H1 (cell line): ENCODE results near the gene MPEG1. TPM values are rescaled to one million over a fixed set of nuclear protein-coding genes. Genes with fewer than 3 reads are reported as not detected.

Experiments
- CTCF ChIA-PET: fragments of 300-600 bp; sonication (Branson Sonifier 250); formaldehyde crosslinking; loops from one replicate; lab custom pipeline; 2021; ENCODE audit not compliant: partially characterized antibody; lab: Charles Lee
- POLR2A ChIA-PET: fragments of 300-600 bp; sonication (Branson Sonifier 250); formaldehyde crosslinking; loops from one replicate; lab custom pipeline; 2021; ENCODE audit warnings: inconsistent platforms; ENCODE audit not compliant: partially characterized antibody; lab: Charles Lee
- DNase-seq, 2 experiments: peaks; one replicate each; pipeline versions ENCODE4 v3.0.0 to v3.0.0-alpha.2; 2010 to 2022; ENCODE audit warnings: low spot score in 2 of 2, low read depth in 1 of 2, mixed read lengths in 1 of 2
- FAIRE-seq: peaks from 2 replicates; lab custom pipeline; 2011; peaks lifted over from hg19 to GRCh38; lab: Jason Lieb, UNC
- H2AFZ ChIP-seq: 2 replicates; pipeline ENCODE4 v1.8.1; 2012; ENCODE audit warnings: low read length, inconsistent platforms
- H2AK5ac ChIP-seq: 2 replicates; pipeline ENCODE4 v1.6.1; 2013; ENCODE audit warnings: low read depth, low read length
- H2BK120ac ChIP-seq: replicated peaks from 2 replicates; pipeline ENCODE3; 2013; ENCODE audit warnings: low read depth, low read length, inconsistent platforms
- H2BK12ac ChIP-seq: 2 replicates; pipeline ENCODE4 v1.6.1; 2013; ENCODE audit warnings: low read depth, low read length
- H2BK15ac ChIP-seq: 2 replicates; pipeline ENCODE4 v1.6.1; 2013; ENCODE audit warnings: low read length
- H2BK20ac ChIP-seq: 2 replicates; pipeline ENCODE4 v1.6.1; 2013; ENCODE audit warnings: low read length
- H2BK5ac ChIP-seq: 2 replicates; pipeline ENCODE4 v1.6.1; 2013; ENCODE audit warnings: low read depth, low read length
- H3K14ac ChIP-seq: 2 replicates; pipeline ENCODE4 v1.6.1; 2013; ENCODE audit warnings: inconsistent platforms; ENCODE audit not compliant: insufficient read length
- H3K18ac ChIP-seq: 2 replicates; pipeline ENCODE4 v1.6.1; 2013; ENCODE audit warnings: low read length; ENCODE audit errors: extremely low read depth
- H3K23ac ChIP-seq: 2 replicates; pipeline ENCODE4 v1.6.1; 2013; ENCODE audit warnings: inconsistent platforms; ENCODE audit not compliant: insufficient read length
- H3K23me2 ChIP-seq: 2 replicates; pipeline ENCODE4 v1.6.1; 2013; ENCODE audit warnings: low read depth, low read length
- H3K27ac ChIP-seq: 2 replicates; pipeline ENCODE4 v1.6.1; 2011; ENCODE audit warnings: low read depth, low read length, inconsistent platforms
- H3K27me3 ChIP-seq, 4 experiments: replicated peaks in 1 of 4; 1 replicate in 1 of 4; 2 replicates in 3 of 4; pipeline versions ENCODE4 v1.6.1 to v1.8.1; 2011 to 2013; ENCODE audit warnings: low read length in 3 of 4, mild to moderate bottlenecking in 3 of 4, inconsistent platforms in 2 of 4, mixed read lengths in 2 of 4, moderate library complexity in 1 of 4; ENCODE audit not compliant: control insufficient read depth in 3 of 4, insufficient read depth in 3 of 4; ENCODE audit errors: extremely low read depth in 1 of 4
- H3K36me3 ChIP-seq, 4 experiments: 2 replicates each; pipeline versions ENCODE4 v1.6.1 to v1.8.1; 2011 to 2013; ENCODE audit warnings: mild to moderate bottlenecking in 4 of 4, low read length in 3 of 4, moderate library complexity in 2 of 4, control low read depth in 1 of 4, inconsistent platforms in 1 of 4; ENCODE audit not compliant: insufficient read depth in 4 of 4, control insufficient read depth in 2 of 4
- H3K4ac ChIP-seq: replicated peaks from 2 replicates; pipeline ENCODE3; 2013; ENCODE audit warnings: low read length, low read depth, mixed read lengths, inconsistent platforms; ENCODE audit not compliant: insufficient read length
- H3K4me1 ChIP-seq, 4 experiments: replicated peaks in 1 of 4; 1 replicate in 1 of 4; 2 replicates in 3 of 4; pipeline versions ENCODE4 v1.6.1 to v1.8.1; 2011 to 2013; ENCODE audit warnings: low read length in 3 of 4, inconsistent platforms in 2 of 4, mixed read lengths in 1 of 4; ENCODE audit not compliant: insufficient read depth in 4 of 4, control insufficient read depth in 3 of 4
- H3K4me2 ChIP-seq, 2 experiments: 2 replicates each; pipeline versions ENCODE4 v1.6.1 to v1.8.1; 2011 to 2013; ENCODE audit warnings: low read depth in 2 of 2, low read length in 2 of 2, control low read depth in 1 of 2, inconsistent platforms in 1 of 2, mild to moderate bottlenecking in 1 of 2; ENCODE audit not compliant: insufficient read depth in 1 of 2
- H3K4me3 ChIP-seq, 4 experiments: fragments of 200-600, 300-600 bp in 1 of 4; sonication (generic), shearing (Covaris generic), sonication (Bioruptor Twin) in 1 of 4; 2 replicates each; pipeline versions ENCODE4 v1.5.1 to v1.8.1; 2011 to 2016; ENCODE audit warnings: low read length in 4 of 4, low read depth in 3 of 4, control low read depth in 2 of 4, inconsistent platforms in 2 of 4, mild to moderate bottlenecking in 2 of 4, mixed read lengths in 1 of 4, moderate library complexity in 1 of 4; ENCODE audit not compliant: insufficient read depth in 2 of 4; ENCODE audit errors: extremely low read depth in 1 of 4
- H3K56ac ChIP-seq: replicated peaks from 2 replicates; pipeline ENCODE3; 2013; ENCODE audit warnings: low read depth, mild to moderate bottlenecking, mixed read lengths, low read length, inconsistent platforms; ENCODE audit not compliant: insufficient read length
- H3K79me1 ChIP-seq: 2 replicates; pipeline ENCODE4 v1.6.1; 2013; ENCODE audit warnings: low read depth, low read length, control low read depth
- H3K79me2 ChIP-seq, 2 experiments: 2 replicates each; pipeline versions ENCODE4 v1.6.1 to v1.8.1; 2012 to 2013; ENCODE audit warnings: low read length in 2 of 2, mild to moderate bottlenecking in 2 of 2, inconsistent platforms in 1 of 2; ENCODE audit not compliant: insufficient read depth in 2 of 2, control insufficient read depth in 1 of 2
- H3K9ac ChIP-seq, 4 experiments: replicated peaks in 1 of 4; 1 replicate in 1 of 4; 2 replicates in 3 of 4; pipeline versions ENCODE4 v1.6.1 to v1.8.1; 2011 to 2013; ENCODE audit warnings: low read depth in 3 of 4, low read length in 3 of 4, control low read depth in 2 of 4, mild to moderate bottlenecking in 2 of 4, moderate library complexity in 2 of 4, inconsistent platforms in 1 of 4; ENCODE audit errors: extremely low read depth in 1 of 4
- H3K9me3 ChIP-seq, 2 experiments: 2 replicates each; pipeline versions ENCODE4 v1.6.1 to v1.8.1; 2012 to 2013; ENCODE audit warnings: mild to moderate bottlenecking in 2 of 2, moderate library complexity in 2 of 2, control low read depth in 1 of 2, inconsistent platforms in 1 of 2, low read depth in 1 of 2, low read length in 1 of 2, mixed read lengths in 1 of 2; ENCODE audit not compliant: insufficient read depth in 2 of 2
- H4K20me1 ChIP-seq, 2 experiments: replicated peaks in 1 of 2; 2 replicates each; pipeline versions ENCODE3 to v1.8.1; 2011 to 2013; ENCODE audit warnings: inconsistent platforms in 2 of 2, low read length in 2 of 2, mild to moderate bottlenecking in 1 of 2; ENCODE audit not compliant: insufficient read depth in 2 of 2, control insufficient read depth in 1 of 2
- H4K5ac ChIP-seq: 2 replicates; pipeline ENCODE4 v1.6.1; 2013; ENCODE audit warnings: low read length, low read depth, mixed read lengths, inconsistent platforms; ENCODE audit not compliant: insufficient read length
- H4K8ac ChIP-seq: 2 replicates; pipeline ENCODE4 v1.8.0; 2013; ENCODE audit warnings: mild to moderate bottlenecking, moderate library complexity, low read length, inconsistent platforms; ENCODE audit not compliant: insufficient read depth; ENCODE audit errors: extremely low read depth
- H4K91ac ChIP-seq: replicated peaks from 2 replicates; pipeline ENCODE3; 2013; ENCODE audit warnings: low read length, mixed read lengths, inconsistent platforms; ENCODE audit not compliant: insufficient read length
- CEBPB ChIP-seq: IDR thresholded peaks from 2 replicates; pipeline ENCODE4 v1.6.1; 2012; ENCODE audit warnings: low read depth, low read length
- RAD21 ChIP-seq, 2 experiments: IDR thresholded peaks in 1 of 2; conservative IDR thresholded peaks in 1 of 2; 2 replicates each; pipeline ENCODE4 v1.6.1; 2011; ENCODE audit warnings: low read depth in 2 of 2, low read length in 2 of 2, improper control_type of control experiment in 1 of 2, inconsistent platforms in 1 of 2, mild to moderate bottlenecking in 1 of 2, moderate library complexity in 1 of 2
- WGBS, 2 experiments: shearing (Covaris generic) in 1 of 2; methylation state at CpG; one replicate each; pipeline versions ENCODE4 v1.1.6 to v1.1.7; 2013 to 2015; ENCODE audit warnings: low lambda C conversion rate in 2 of 2, mixed read lengths in 2 of 2, inconsistent platforms in 1 of 2, low coverage in 1 of 2, missing lambda C conversion rate in 1 of 2; ENCODE audit not compliant: insufficient replicate concordance in 2 of 2, insufficient coverage in 1 of 2, insufficient read length in 1 of 2; ENCODE audit errors: extremely low coverage in 1 of 2, missing lambda C conversion rate in 1 of 2; 5-methylcytosine and 5-hydroxymethylcytosine counted together
- polyA plus RNA-seq, 7 experiments: library from polyadenylated mRNA; depleted of rRNA in 3 of 7; stranded (reverse) in 5 of 7; unstranded in 2 of 7; fragments of >200 nt in 5 of 7; fragments of 200-250 nt in 2 of 7; gene quantifications; 1 replicate in 5 of 7; 2 replicates in 1 of 7; 4 replicates in 1 of 7; pipeline versions ENCODE4 v1.2.1 to v1.2.3, GENCODE V29; 2011 to 2013; ENCODE audit warnings: missing spikeins in 2 of 7, mixed read lengths in 2 of 7
- total RNA-seq: library from RNA; stranded (reverse); fragmentation: NEBNext Ultra II Directional; extraction: Animal tissue kit (Norgen Biotek cat#: 25700); gene quantifications from 2 replicates; pipeline ENCODE4 v1.2.1, GENCODE V29; 2021

Gene MPEG1
- total and polyA plus RNA-seq, 2 of the 8 experiments (the other 6 are each of a cell fraction or from before 2014, with no cell fraction given): not detected

DNA sequence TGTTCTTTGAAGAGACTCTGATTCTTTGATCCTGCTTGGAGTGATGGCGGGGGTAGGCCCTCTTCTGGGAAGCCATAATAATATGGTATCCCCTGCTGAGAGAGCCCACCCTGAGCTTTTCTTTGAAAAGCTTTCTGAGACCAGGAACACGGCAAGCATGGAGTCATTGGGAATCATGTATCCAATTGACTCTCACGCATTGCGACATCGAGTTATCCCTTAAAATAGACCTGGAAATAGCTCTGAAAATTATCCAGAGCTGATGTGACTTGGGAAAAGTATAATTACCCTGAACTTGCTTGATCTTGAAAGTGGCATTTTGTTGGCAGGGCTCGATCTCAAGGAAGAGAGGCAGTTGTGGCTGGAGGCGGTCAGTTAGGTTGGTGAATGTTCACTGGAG is 36.8 kb upstream of the MPEG1 start:
- Histone ChIP-seq H3K27ac (no peak overlapping the region), H2BK5ac (no peak overlapping the region), H3K56ac (no peak overlapping the region), H4K91ac (no peak overlapping the region), H3K79me1 (no peaks in the 10 kb centered on the region), H2AK5ac (no peak overlapping the region), H2BK120ac (no peak overlapping the region), H3K4ac (no peak overlapping the region), H3K18ac (no peak overlapping the region), H3K9me3 (no peaks in the 10 kb centered on the region), H4K8ac (no peak overlapping the region), H3K4me2 (no peak overlapping the region), H4K5ac (no peak overlapping the region), H3K9ac (no peak overlapping the region), H2AFZ (no peak overlapping the region), H3K4me3 (no peak overlapping the region), H3K14ac (no peak overlapping the region), H3K23me2 (no peaks in the 10 kb centered on the region), H2BK12ac (no peak overlapping the region), H3K27me3 (no peaks in the 10 kb centered on the region), H3K36me3 (no peaks in the 10 kb centered on the region), H4K20me1 (no peaks in the 10 kb centered on the region), H3K23ac (no peak overlapping the region), H2BK15ac (no peak overlapping the region), H3K4me1 (peaks cover 0 to 3% (median 0%) of the 10 kb centered on the region in 4 experiments; a peak in 1 of 7 replicates), H2BK20ac (no peak overlapping the region), H3K79me2 (no peaks in the 10 kb centered on the region)
- ChIA-PET CTCF (interaction anchor here (0.6 to 2.4 kb wide), 5 partner anchors 14 to 237 kb away, joined by 3 to 8 read pairs (median 4); no protein-coding TSS in a partner anchor), POLR2A (no interaction called here)
- 91% methylated on average over 7 of the region's 7 CpGs; no CpG with 5 or more reads in 1 of the 2 experiments for WGBS, 2 experiments
- TF ChIP-seq CEBPB (peak; percentile 27; the same call in 1 of the 2 replicates), RAD21 (IDR thresholded peaks at IDR 0.05 in 1 of 2, conservative IDR thresholded peaks at IDR 0.05 in 1 of 2; ENCODE audit: low read depth in 2 of 2, low read length in 2 of 2) (no peak)
- DNase-seq (no peak), FAIRE-seq (no peak)
